NCI-H2107 treated with DMSO at 0.1 percent for 48 hours (cell line): ENCODE results near the gene KRT31.
"Not testable (repeated sequence)": the region's sequence is repeated elsewhere in the genome, so short reads cannot be mapped to it uniquely, and the experiment has no call there.

Source experiments
- DNase-seq: peaks from one replicate; lab custom pipeline; 2025; ENCODE audit not compliant: unreplicated experiment; lab: John Stamatoyannopoulos, UW

The KRT31 gene

GRCh38 chr17:41347869-41348760 lies 49.3 kb downstream of the KRT31 start:
- no peak for DNase-seq

DNA sequence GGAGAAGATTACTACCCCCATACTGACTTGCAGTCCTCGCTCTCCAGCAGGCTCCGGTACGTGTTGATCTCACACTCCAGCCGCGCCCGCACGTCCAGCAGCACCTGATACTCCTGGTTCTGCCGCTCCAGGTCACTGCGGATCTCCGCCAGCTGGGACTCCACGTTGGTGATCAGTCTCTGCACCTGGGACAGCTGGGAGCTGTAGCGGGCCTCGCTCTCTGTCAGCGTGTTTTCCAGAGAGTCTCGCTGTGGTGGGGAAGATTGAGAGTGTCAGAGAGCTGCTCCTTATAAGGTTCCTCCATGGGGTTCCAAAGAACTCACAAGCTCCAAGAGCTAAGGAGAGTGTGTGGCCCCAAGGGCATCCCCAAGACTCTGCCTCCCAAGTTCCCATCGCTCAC lies 51.0 kb downstream of the KRT31 start:
- DNase-seq: not testable (repeated sequence)

GRCh38 chr17:41345992-41346391 lies 51.4 kb downstream of the KRT31 start:
- no peak for DNase-seq
